ENCODE results near the gene PCDH9.

The PCDH9 gene

DNA sequence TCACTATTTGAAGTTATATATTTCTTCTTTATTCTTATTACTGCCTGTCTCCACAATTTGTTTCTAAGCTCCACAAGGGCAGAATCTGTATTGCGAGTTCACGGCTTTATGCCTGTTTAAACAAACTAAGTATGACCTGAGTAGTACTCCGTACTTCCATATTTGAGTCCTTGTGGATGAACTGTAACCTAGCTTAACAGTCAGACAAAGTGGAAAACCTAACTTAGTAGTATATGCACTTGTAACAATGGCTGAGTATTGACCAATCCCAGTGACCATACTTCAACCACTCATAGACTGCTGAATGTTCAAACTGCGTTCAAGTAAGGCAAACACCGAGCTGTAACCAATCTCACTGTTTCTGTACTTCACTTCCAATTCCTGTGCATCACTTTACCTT, 292.7 kb downstream of the PCDH9 start:
- in situ Hi-C loops (cut with HindIII; ENCODE audit: low pct_unique_long_range_greater_than_20kb, low sequenced_read_pairs), result no loop called here
- no peak for DNase-seq (ENCODE audit: low read depth in 1 of 2, low spot score in 1 of 2)
- no peak for TF ChIP-seq JUND (IDR thresholded peaks at IDR 0.05; ENCODE audit: low read depth)

DNA sequence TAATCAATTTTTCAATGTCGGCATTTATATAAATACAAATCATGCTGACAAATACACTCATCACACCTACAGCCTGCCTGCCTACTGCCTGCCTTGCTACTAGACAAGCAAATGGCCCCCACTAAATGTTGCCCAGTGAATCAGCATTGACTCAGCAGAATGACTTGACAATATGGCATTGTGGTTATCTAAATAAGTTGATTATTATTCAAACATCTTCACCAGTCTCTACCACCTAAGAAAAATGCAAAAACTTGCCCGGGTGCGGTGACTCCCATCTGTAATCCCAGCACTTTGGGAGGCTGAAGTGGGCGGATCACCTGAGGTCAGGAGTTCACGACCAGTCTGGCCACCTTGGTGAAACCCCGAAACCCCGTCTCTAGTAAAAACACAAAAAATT, 296.1 kb downstream of the PCDH9 start:
- in situ Hi-C loops (cut with HindIII; ENCODE audit: low pct_unique_long_range_greater_than_20kb, low sequenced_read_pairs), result no loop called here
- no peak for TF ChIP-seq JUND (IDR thresholded peaks at IDR 0.05; ENCODE audit: low read depth)
- DNase-seq (ENCODE audit: low read depth in 1 of 2, low spot score in 1 of 2), result no peak

DNA sequence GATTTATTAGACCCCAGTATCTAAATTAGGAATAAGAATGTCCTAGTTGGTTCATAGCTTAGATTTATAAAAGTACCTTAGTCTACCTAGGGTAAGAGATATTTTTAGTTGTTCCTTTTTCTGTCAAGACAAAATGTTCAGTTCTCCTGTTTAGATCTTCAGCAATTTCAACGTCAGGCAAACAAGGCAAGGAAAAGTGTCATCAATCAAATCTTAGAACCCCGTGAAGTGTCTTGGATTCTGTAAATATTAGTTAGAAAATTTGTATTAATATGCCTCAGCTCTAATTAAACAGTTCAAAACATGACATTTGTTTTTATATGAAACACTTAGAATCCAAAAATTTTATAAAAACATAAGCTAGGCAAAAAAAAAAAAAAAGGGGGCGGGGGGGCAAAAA, 296.6 kb downstream of the PCDH9 start:
- in situ Hi-C loops (cut with HindIII; ENCODE audit: low pct_unique_long_range_greater_than_20kb, low sequenced_read_pairs), result no loop called here
- DNase-seq (ENCODE audit: low read depth in 1 of 2, low spot score in 1 of 2), result no peak
- no peak for TF ChIP-seq JUND (IDR thresholded peaks at IDR 0.05; ENCODE audit: low read depth)

DNA sequence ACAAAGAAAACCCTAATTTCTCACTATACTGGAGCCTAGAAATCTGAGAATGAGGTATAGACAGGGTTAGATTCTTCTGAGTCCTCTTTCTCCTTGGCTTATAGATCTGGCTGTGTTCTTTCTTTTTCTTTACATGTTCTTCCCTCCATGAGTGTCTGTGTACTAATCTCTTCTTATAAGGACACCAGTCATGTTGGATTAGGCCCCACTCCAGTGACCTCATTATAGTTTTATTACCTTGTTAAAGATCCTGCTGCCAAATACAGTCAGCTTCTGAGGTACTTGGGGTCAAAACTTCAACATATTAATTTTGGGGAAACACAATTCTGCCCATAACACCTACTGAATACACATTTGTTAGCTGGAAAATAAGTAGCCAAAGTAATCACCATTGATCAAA, 302.6 kb downstream of the PCDH9 start:
- no peak for DNase-seq (ENCODE audit: low read depth in 1 of 2, low spot score in 1 of 2)
- no peak for TF ChIP-seq JUND (IDR thresholded peaks at IDR 0.05; ENCODE audit: low read depth)
- in situ Hi-C loops (cut with HindIII; ENCODE audit: low pct_unique_long_range_greater_than_20kb, low sequenced_read_pairs), result no loop called here

DNA sequence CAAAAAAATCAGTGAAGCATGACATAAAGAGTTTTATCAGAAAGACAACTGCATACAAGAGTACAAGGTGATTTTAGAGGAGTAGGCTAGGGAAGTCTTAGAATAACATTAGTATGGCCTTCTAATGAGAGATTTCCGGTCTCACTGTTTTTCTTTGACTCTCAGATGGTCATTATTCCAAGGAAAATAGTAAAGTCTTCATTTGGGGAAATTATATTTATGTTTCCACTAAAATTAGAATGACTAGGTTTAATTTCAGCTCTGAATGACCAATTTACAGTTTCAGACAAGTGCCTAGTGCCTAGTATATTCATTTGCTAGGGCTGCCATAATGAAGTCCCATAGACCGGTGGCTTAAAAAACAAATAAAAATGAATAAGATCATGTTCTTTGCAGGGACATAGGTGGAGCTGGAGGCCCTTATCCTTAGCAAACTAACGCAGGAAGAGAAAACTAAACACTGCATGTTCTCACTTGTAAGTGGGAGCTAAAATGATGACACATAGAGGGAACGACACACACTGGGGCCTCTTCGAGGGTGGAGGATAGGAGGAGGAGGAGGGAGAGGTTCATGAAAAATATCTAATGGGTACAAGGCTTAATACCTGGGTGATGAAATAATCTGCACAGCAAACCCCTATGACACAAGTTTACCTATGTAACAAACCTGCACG, 303.1 kb downstream of the PCDH9 start:
- in situ Hi-C loops (cut with HindIII; ENCODE audit: low pct_unique_long_range_greater_than_20kb, low sequenced_read_pairs), result no loop called here
- no peak for TF ChIP-seq JUND (IDR thresholded peaks at IDR 0.05; ENCODE audit: low read depth)
- no peak for DNase-seq (ENCODE audit: low read depth in 1 of 2, low spot score in 1 of 2)

DNA sequence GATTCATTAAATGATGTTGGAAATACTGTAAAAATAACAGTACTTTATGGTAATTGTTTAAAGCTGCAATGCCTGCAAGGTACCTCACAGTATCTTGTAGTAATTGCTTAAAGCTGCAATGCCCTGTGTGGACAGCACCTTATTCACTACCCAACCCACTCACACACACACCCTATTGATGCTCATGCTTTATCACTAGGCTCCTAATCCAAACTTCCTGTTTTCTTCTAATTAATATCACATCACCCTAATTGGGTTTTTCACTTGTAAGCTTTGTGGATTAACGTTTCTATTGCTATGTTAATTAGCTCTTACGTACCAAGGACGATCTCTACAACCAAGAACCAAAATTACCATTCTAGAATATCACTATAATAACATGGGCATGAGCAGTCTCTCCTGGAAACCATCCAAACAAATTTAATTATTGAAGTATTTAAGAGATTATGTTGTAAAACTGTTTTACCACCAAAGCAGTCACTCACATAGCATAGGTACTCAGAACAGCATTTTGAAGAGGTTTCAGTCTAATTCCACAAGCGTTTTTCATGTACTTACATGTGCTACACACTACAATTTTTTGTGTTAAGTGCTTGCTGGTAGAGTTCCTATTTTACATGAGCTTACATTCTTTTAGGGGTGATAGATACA, 303.8 kb downstream of the PCDH9 start:
- no peak for DNase-seq (ENCODE audit: low read depth in 1 of 2, low spot score in 1 of 2)
- no peak for TF ChIP-seq JUND (IDR thresholded peaks at IDR 0.05; ENCODE audit: low read depth)
- in situ Hi-C loops (cut with HindIII; ENCODE audit: low pct_unique_long_range_greater_than_20kb, low sequenced_read_pairs), result no loop called here

DNA sequence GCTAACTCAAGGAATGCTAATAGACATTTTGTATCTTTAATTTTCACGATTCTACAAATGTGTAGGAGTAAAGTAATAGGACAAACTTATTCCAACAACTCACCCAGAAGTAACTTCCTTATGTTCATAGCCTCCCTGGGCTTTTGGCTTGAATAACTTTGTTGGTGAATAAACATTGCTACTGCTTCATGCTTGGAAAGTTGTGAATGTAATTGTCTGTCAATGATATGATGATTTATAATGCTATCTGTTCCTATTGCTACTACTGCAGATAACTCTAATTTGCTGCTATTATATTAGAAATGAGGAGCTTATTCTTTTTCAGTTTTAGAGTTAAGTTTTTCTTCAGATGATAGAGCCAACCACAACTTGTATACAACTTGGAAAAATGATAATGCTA, 307.7 kb downstream of the PCDH9 start:
- no peak for DNase-seq (ENCODE audit: low read depth in 1 of 2, low spot score in 1 of 2)
- TF ChIP-seq JUND (IDR thresholded peaks at IDR 0.05; ENCODE audit: low read depth), result no peak
- in situ Hi-C loops (cut with HindIII; ENCODE audit: low pct_unique_long_range_greater_than_20kb, low sequenced_read_pairs), result no loop called here

DNA sequence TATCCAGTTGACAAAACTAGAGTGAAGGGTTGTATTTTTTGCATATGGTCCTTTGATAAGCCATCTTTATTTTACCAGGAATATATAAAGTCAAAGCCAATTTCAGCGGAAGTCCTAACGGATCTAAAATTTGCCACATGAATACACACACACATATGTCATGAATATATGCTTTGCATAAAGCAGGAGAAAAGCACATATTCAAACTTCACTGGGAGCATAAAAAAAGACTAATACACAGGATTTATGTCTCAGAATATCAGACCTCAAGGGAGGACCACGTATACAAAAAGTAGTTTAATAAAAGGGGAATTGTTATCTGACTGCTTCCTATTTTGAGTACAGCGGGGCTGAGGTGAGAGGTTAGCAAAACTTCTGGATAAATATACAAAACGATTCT, 308.7 kb downstream of the PCDH9 start:
- DNase-seq (ENCODE audit: low read depth in 1 of 2, low spot score in 1 of 2), result no peak
- in situ Hi-C loops (cut with HindIII; ENCODE audit: low pct_unique_long_range_greater_than_20kb, low sequenced_read_pairs), result no loop called here
- no peak for TF ChIP-seq JUND (IDR thresholded peaks at IDR 0.05; ENCODE audit: low read depth)

DNA sequence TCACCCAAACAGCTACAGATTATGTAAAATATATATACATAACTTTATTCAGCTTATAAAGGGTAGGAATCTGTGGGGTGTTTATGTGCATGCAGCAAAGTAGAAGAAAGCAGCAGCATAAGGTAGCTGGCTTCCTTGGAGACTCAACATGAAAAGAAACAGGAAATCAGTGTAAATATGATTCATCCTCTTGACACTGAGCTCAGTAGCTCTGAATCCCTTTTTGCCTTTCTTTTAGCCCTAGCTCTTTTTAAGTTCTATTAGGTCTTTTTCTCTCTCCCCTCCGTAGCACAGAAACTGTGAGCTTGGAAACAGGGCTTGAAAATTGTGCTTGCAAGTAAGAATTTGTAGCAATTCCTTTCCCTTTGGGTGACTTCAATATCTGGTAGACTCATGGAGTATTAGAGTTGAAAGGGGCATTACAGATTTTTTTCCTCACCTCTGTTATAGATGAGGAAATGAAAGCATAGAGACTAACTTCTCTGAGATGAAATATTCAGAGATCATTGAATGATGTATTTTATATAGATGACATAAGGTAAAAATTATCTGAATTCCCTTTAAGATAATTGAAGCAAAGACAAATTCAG, 314.4 kb downstream of the PCDH9 start:
- no peak for DNase-seq (ENCODE audit: low read depth in 1 of 2, low spot score in 1 of 2)
- TF ChIP-seq JUND (IDR thresholded peaks at IDR 0.05; ENCODE audit: low read depth), result no peak
- in situ Hi-C loops (cut with HindIII; ENCODE audit: low pct_unique_long_range_greater_than_20kb, low sequenced_read_pairs), result no loop called here

DNA sequence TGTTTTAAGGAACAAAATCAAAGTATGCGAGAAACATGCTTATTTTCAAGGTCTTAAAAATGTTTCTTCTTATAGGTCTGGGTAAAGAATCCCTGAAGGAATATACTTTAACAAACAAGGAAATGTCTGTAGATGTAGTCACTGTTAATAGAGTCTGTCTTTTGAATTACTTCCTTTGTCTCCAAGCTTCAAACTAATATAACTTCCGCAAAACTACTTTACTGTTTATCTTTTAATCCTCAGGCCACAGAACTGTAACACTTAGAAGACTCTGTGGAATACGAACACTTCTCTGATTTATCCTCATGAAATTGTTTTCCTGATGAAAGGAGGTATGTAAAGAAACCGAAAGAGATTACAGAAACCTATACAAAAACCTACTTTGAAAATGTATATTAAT, 316.0 kb downstream of the PCDH9 start:
- in situ Hi-C loops (cut with HindIII; ENCODE audit: low pct_unique_long_range_greater_than_20kb, low sequenced_read_pairs), result no loop called here
- TF ChIP-seq JUND (IDR thresholded peaks at IDR 0.05; ENCODE audit: low read depth), result no peak
- DNase-seq (ENCODE audit: low read depth in 1 of 2, low spot score in 1 of 2), result no peak

DNA sequence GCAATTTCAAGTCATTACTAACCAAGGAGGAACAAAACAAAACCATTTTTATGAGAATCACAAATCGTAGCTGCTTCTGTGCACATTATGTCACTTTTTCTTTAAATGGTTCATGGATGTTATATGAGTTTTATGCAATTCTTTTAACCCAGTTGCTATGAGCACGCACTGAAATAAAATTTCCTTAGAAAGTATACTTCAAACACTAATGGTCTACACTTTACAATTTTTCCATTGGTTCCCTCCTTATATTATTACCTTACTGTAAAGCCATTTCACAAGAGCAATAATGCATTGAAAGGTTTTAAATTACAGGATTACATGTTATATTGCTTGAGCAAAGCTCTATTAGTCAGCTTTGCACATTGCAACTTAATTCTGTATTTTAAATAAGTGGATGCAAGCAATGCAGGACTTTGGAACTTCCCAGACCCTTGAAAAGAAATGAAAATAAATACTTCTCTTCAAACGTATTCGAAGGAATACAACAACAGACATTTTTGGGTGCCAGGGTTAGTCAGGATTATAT, 318.7 kb downstream of the PCDH9 start:
- in situ Hi-C loops (cut with HindIII; ENCODE audit: low pct_unique_long_range_greater_than_20kb, low sequenced_read_pairs), result no loop called here
- no peak for TF ChIP-seq JUND (IDR thresholded peaks at IDR 0.05; ENCODE audit: low read depth)
- no peak for DNase-seq (ENCODE audit: low read depth in 1 of 2, low spot score in 1 of 2)

DNA sequence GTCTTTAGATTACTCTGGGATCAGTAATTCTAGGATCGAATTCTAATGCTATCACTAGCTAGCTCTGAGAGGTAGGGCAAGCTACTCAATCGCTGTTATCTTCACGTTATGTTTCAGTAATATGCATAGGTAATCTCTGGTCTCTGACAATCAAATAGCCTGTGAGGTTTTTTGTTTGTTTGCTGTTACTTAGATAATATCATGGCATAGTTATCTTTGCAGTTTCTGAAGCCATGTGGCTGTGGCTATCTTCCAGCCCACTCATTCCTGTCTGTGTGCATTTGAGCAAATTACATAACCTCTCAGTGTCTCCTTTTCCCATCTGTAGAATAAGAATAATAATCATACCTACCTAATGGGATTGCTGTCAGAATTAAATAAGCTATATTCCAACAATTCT, 330.2 kb downstream of the PCDH9 start:
- in situ Hi-C loops (cut with HindIII; ENCODE audit: low pct_unique_long_range_greater_than_20kb, low sequenced_read_pairs), result no loop called here
- no peak for DNase-seq (ENCODE audit: low read depth in 1 of 2, low spot score in 1 of 2)
- no peak for TF ChIP-seq JUND (IDR thresholded peaks at IDR 0.05; ENCODE audit: low read depth)

DNA sequence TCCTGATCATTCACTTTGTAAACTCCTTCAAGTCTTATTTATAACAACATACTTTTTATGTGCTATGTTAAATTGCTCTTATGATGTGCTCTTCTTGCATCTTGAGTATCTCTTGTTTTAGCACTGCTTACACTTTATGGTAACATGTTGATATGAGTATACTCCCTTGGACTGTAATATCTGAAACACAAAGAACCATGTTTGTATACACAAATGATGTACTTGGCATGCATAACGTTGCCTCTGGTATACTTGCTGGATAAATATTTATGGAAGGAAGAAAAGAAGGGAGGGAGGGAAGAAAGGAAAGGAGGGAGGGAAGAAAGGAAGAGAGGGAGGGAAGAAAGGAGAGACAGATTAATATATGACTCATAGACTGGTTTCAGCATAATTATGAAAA, 333.2 kb downstream of the PCDH9 start:
- in situ Hi-C loops (cut with HindIII; ENCODE audit: low pct_unique_long_range_greater_than_20kb, low sequenced_read_pairs), result no loop called here
- DNase-seq (ENCODE audit: low read depth in 1 of 2, low spot score in 1 of 2), result no peak
- TF ChIP-seq JUND (IDR thresholded peaks at IDR 0.05; ENCODE audit: low read depth), result no peak
